ENCODE results near the gene DPH7. TPM values are rescaled to one million over a fixed set of nuclear protein-coding genes. Genes with fewer than 3 reads are reported as not detected.
"Not testable (repeated sequence)": the region's sequence is repeated elsewhere in the genome, so short reads cannot be mapped to it uniquely, and the experiment has no call there.

DPH7 gene
- total RNA-seq, 1 donor from 2014 or later: 43.2 TPM

GRCh38 chr9:137603879-137604278 lies 25.2 kb upstream of the DPH7 start:
- H3K4me1 Mint-ChIP-seq (ENCODE audit: low read depth): peaks cover 18% of the 10 kb centered on the region
- H3K27ac Mint-ChIP-seq: no peak overlapping the region
- intact Hi-C loops (cut with micrococcal nuclease): loop anchor here (10.0 kb wide), 1 partner anchor 139 kb away; no protein-coding TSS in a partner anchor
- H3K36me3 Mint-ChIP-seq (ENCODE audit: low read depth): peaks cover 2% of the 10 kb centered on the region
- no peaks in the 10 kb centered on the region for H3K9me3 Mint-ChIP-seq
- no peaks in the 10 kb centered on the region for H3K27me3 Mint-ChIP-seq (ENCODE audit: low read depth)
- peak overlapping the region; percentile 43 for H3K4me3 Mint-ChIP-seq (ENCODE audit: low read depth)
- DNase-seq (ENCODE audit: low spot score): no peak

GRCh38 chr9:137602661-137603060 lies 23.9 kb upstream of the DPH7 start:
- peak overlapping the region; percentile 16 for H3K4me3 Mint-ChIP-seq (ENCODE audit: low read depth)
- H3K4me1 Mint-ChIP-seq (ENCODE audit: low read depth): peaks cover 17% of the 10 kb centered on the region
- H3K27ac Mint-ChIP-seq: no peak overlapping the region
- intact Hi-C loops (cut with micrococcal nuclease): loop anchor here (10.0 kb wide), 1 partner anchor 138 kb away; no protein-coding TSS in a partner anchor
- H3K27me3 Mint-ChIP-seq (ENCODE audit: low read depth): no peaks in the 10 kb centered on the region
- H3K36me3 Mint-ChIP-seq (ENCODE audit: low read depth): peaks cover 2% of the 10 kb centered on the region
- DNase-seq (ENCODE audit: low spot score): no peak
- H3K9me3 Mint-ChIP-seq: no peaks in the 10 kb centered on the region

- Mint-ChIP-seq H3K27me3 (ENCODE audit: low read depth) (no peaks in the 10 kb centered on the region), H3K27ac (no peak overlapping the region), H3K4me1 (ENCODE audit: low read depth) (peaks cover 7% of the 10 kb centered on the region), H3K9me3 (no peaks in the 10 kb centered on the region), H3K4me3 (ENCODE audit: low read depth) (no peak overlapping the region), H3K36me3 (ENCODE audit: low read depth) (no peaks in the 10 kb centered on the region)
- no peak for DNase-seq (ENCODE audit: low spot score)
- intact Hi-C loops (cut with micrococcal nuclease): no loop called here
Observed at GRCh38 chr9:137598943-137599342, 20.2 kb upstream of the DPH7 start.

- intact Hi-C loops (cut with micrococcal nuclease); H3K4me3 Mint-ChIP-seq (ENCODE audit: low read depth); DNase-seq (ENCODE audit: low spot score); H3K27me3 Mint-ChIP-seq (ENCODE audit: low read depth); H3K36me3 Mint-ChIP-seq (ENCODE audit: low read depth); H3K27ac Mint-ChIP-seq; H3K9me3 Mint-ChIP-seq; H3K4me1 Mint-ChIP-seq (ENCODE audit: low read depth): not testable (repeated sequence)
Observed at GRCh38 chr9:137596577-137596976, 17.9 kb upstream of the DPH7 start.

- peaks cover 1% of the 10 kb centered on the region for H3K4me1 Mint-ChIP-seq (ENCODE audit: low read depth)
- intact Hi-C loops (cut with micrococcal nuclease): no loop called here
- H3K27me3 Mint-ChIP-seq (ENCODE audit: low read depth): no peaks in the 10 kb centered on the region
- no peak for DNase-seq (ENCODE audit: low spot score)
- H3K4me3 Mint-ChIP-seq (ENCODE audit: low read depth): peak overlapping the region; percentile 5
- no peak overlapping the region for H3K27ac Mint-ChIP-seq
- H3K9me3 Mint-ChIP-seq: no peaks in the 10 kb centered on the region
- peaks cover 12% of the 10 kb centered on the region for H3K36me3 Mint-ChIP-seq (ENCODE audit: low read depth)
Observed at GRCh38 chr9:137593176-137593575, 14.5 kb upstream of the DPH7 start.

- no peaks in the 10 kb centered on the region for H3K9me3 Mint-ChIP-seq
- H3K27me3 Mint-ChIP-seq (ENCODE audit: low read depth): no peaks in the 10 kb centered on the region
- H3K4me3 Mint-ChIP-seq (ENCODE audit: low read depth): peak overlapping the region; percentile 5
- H3K27ac Mint-ChIP-seq: no peak overlapping the region
- H3K4me1 Mint-ChIP-seq (ENCODE audit: low read depth): peaks cover 4% of the 10 kb centered on the region
- H3K36me3 Mint-ChIP-seq (ENCODE audit: low read depth): peaks cover 16% of the 10 kb centered on the region
- intact Hi-C loops (cut with micrococcal nuclease): no loop called here
- no peak for DNase-seq (ENCODE audit: low spot score)
Observed at GRCh38 chr9:137592767-137593166, 14.0 kb upstream of the DPH7 start.

- Mint-ChIP-seq H3K27ac (peak within 1 kb of the TSS; percentile 95), H3K9me3 (no peaks in the 10 kb centered on the region), H3K27me3 (ENCODE audit: low read depth) (no peaks in the 10 kb centered on the region), H3K36me3 (ENCODE audit: low read depth) (peaks cover 36% of the 10 kb centered on the region), H3K4me3 (ENCODE audit: low read depth) (peak within 1 kb of the TSS; percentile 99), H3K4me1 (ENCODE audit: low read depth) (peaks cover 6% of the 10 kb centered on the region)
- intact Hi-C loops (cut with micrococcal nuclease): loop anchor here (1.0 kb wide), 1 partner anchor 15 kb away; the partner anchor contains the start of gene ARRDC1
- peak; percentile 87 for DNase-seq (ENCODE audit: low spot score)
Observed at GRCh38 chr9:137590469-137591383, 12.0 kb upstream of the DPH7 start, which contains the start of gene ZMYND19. Gene ZMYND19, minus strand, starts transcription at chr9:137590512. Its CDS starts 249 bp downstream, at chr9:137590263.

GRCh38 chr9:137590123-137590468 lies 11.4 kb upstream of the DPH7 start:
- no peak for DNase-seq (ENCODE audit: low spot score)
- H3K36me3 Mint-ChIP-seq (ENCODE audit: low read depth): peaks cover 36% of the 10 kb centered on the region
- H3K27me3 Mint-ChIP-seq (ENCODE audit: low read depth): no peaks in the 10 kb centered on the region
- peaks cover 6% of the 10 kb centered on the region for H3K4me1 Mint-ChIP-seq (ENCODE audit: low read depth)
- H3K4me3 Mint-ChIP-seq (ENCODE audit: low read depth): no peak overlapping the region
- intact Hi-C loops (cut with micrococcal nuclease): loop anchor here (1.0 kb wide), 1 partner anchor 15 kb away; the partner anchor contains the start of gene ARRDC1
- no peak overlapping the region for H3K27ac Mint-ChIP-seq
- H3K9me3 Mint-ChIP-seq: no peaks in the 10 kb centered on the region

- Mint-ChIP-seq H3K9me3 (no peaks in the 10 kb centered on the region), H3K4me1 (ENCODE audit: low read depth) (peaks cover 6% of the 10 kb centered on the region), H3K36me3 (ENCODE audit: low read depth) (peaks cover 38% of the 10 kb centered on the region), H3K27ac (peak overlapping the region; percentile 71), H3K4me3 (ENCODE audit: low read depth) (peak overlapping the region; percentile 87), H3K27me3 (ENCODE audit: low read depth) (no peaks in the 10 kb centered on the region)
- intact Hi-C loops (cut with micrococcal nuclease): loop anchor here (1.0 to 5.0 kb wide), 2 partner anchors 16 to 52 kb away; partner anchors contain the start of gene ARRDC1
- no peak for DNase-seq (ENCODE audit: low spot score)
Observed at GRCh38 chr9:137589441-137590122, 10.9 kb upstream of the DPH7 start.

- no peak for DNase-seq (ENCODE audit: low spot score)
- H3K27ac Mint-ChIP-seq: no peak overlapping the region
- peaks cover 42% of the 10 kb centered on the region for H3K36me3 Mint-ChIP-seq (ENCODE audit: low read depth)
- intact Hi-C loops (cut with micrococcal nuclease): loop anchor here (5.0 kb wide), 1 partner anchor 52 kb away; no protein-coding TSS in a partner anchor
- peaks cover 6% of the 10 kb centered on the region for H3K4me1 Mint-ChIP-seq (ENCODE audit: low read depth)
- peak overlapping the region; percentile 87 for H3K4me3 Mint-ChIP-seq (ENCODE audit: low read depth)
- no peaks in the 10 kb centered on the region for H3K9me3 Mint-ChIP-seq
- H3K27me3 Mint-ChIP-seq (ENCODE audit: low read depth): no peaks in the 10 kb centered on the region
Observed at GRCh38 chr9:137588891-137589290, 10.2 kb upstream of the DPH7 start.

GRCh38 chr9:137588311-137588710 lies 9.6 kb upstream of the DPH7 start:
- no peak for DNase-seq (ENCODE audit: low spot score)
- Mint-ChIP-seq H3K36me3 (ENCODE audit: low read depth) (peaks cover 46% of the 10 kb centered on the region), H3K4me3 (ENCODE audit: low read depth) (peak overlapping the region; percentile 75), H3K4me1 (ENCODE audit: low read depth) (peaks cover 6% of the 10 kb centered on the region), H3K9me3 (no peaks in the 10 kb centered on the region), H3K27ac (no peak overlapping the region), H3K27me3 (ENCODE audit: low read depth) (no peaks in the 10 kb centered on the region)
- intact Hi-C loops (cut with micrococcal nuclease): loop anchor here (5.0 kb wide), 1 partner anchor 51 kb away; no protein-coding TSS in a partner anchor

- no peak overlapping the region for H3K4me3 Mint-ChIP-seq (ENCODE audit: low read depth)
- DNase-seq (ENCODE audit: low spot score): no peak
- H3K4me1 Mint-ChIP-seq (ENCODE audit: low read depth): peaks cover 6% of the 10 kb centered on the region
- H3K9me3 Mint-ChIP-seq: no peaks in the 10 kb centered on the region
- H3K36me3 Mint-ChIP-seq (ENCODE audit: low read depth): peaks cover 60% of the 10 kb centered on the region
- intact Hi-C loops (cut with micrococcal nuclease): loop anchor here (5.0 kb wide), 1 partner anchor 50 kb away; no protein-coding TSS in a partner anchor
- no peaks in the 10 kb centered on the region for H3K27me3 Mint-ChIP-seq (ENCODE audit: low read depth)
- H3K27ac Mint-ChIP-seq: no peak overlapping the region
Observed at GRCh38 chr9:137586854-137587253, 8.1 kb upstream of the DPH7 start.

Data from activated T-helper 2 cell treated with anti-CD3 and anti-CD28 coated beads, Interferon-gamma antibody, Interleukin-2, Interleukin-4, amounts not matched to agents 10 μg/mL and 5 μg/mL and 100 μg/mL, durations not matched to agents 14 hours and 24 hours and 36 hours (primary cell).